H1 (cell line): ENCODE data around the gene ZNF593. TPM values are rescaled to one million over a fixed set of nuclear protein-coding genes. Genes with fewer than 3 reads are reported as not detected.

ENCODE experiments used
- EZH2 ChIP-seq: fragments of 200-600 bp; sonication (generic); IDR thresholded peaks from 2 replicates; pipeline ENCODE4 v1.7.1; 2012; ENCODE audit warnings: low read depth, mild to moderate bottlenecking, moderate library complexity, low read length, inconsistent platforms; ENCODE audit not compliant: severe bottlenecking
- GTF2F1 ChIP-seq: IDR thresholded peaks from 2 replicates; pipeline ENCODE4 v1.6.1; 2012; ENCODE audit warnings: low read depth, low read length, improper control_type of control experiment, borderline replicate concordance
- POLR2AphosphoS5 ChIP-seq: IDR thresholded peaks from 2 replicates; pipeline ENCODE4 v1.6.1; 2011; ENCODE audit warnings: low read depth, low read length
- SP2 ChIP-seq: IDR thresholded peaks from 2 replicates; pipeline ENCODE4 v1.6.1; 2012; ENCODE audit warnings: mild to moderate bottlenecking, low read length, inconsistent platforms
- TEAD4 ChIP-seq: IDR thresholded peaks from 2 replicates; pipeline ENCODE4 v1.6.1; 2012; ENCODE audit warnings: low read depth, low read length, inconsistent platforms, mixed read lengths
- polyA plus RNA-seq, 7 experiments: library from polyadenylated mRNA; depleted of rRNA in 3 of 7; stranded (reverse) in 5 of 7; unstranded in 2 of 7; fragments of >200 nt in 5 of 7; fragments of 200-250 nt in 2 of 7; gene quantifications; 1 replicate in 5 of 7; 2 replicates in 1 of 7; 4 replicates in 1 of 7; pipeline versions ENCODE4 v1.2.1 to v1.2.3, GENCODE V29; 2011 to 2013; ENCODE audit warnings: missing spikeins in 2 of 7, mixed read lengths in 2 of 7
- total RNA-seq: library from RNA; stranded (reverse); fragmentation: NEBNext Ultra II Directional; extraction: Animal tissue kit (Norgen Biotek cat#: 25700); gene quantifications from 2 replicates; pipeline ENCODE4 v1.2.1, GENCODE V29; 2021

Gene ZNF593
- total and polyA plus RNA-seq, 2 of the 8 experiments (the other 6 are each of a cell fraction or from before 2014, with no cell fraction given): 38.2 to 68.0 TPM

DNA sequence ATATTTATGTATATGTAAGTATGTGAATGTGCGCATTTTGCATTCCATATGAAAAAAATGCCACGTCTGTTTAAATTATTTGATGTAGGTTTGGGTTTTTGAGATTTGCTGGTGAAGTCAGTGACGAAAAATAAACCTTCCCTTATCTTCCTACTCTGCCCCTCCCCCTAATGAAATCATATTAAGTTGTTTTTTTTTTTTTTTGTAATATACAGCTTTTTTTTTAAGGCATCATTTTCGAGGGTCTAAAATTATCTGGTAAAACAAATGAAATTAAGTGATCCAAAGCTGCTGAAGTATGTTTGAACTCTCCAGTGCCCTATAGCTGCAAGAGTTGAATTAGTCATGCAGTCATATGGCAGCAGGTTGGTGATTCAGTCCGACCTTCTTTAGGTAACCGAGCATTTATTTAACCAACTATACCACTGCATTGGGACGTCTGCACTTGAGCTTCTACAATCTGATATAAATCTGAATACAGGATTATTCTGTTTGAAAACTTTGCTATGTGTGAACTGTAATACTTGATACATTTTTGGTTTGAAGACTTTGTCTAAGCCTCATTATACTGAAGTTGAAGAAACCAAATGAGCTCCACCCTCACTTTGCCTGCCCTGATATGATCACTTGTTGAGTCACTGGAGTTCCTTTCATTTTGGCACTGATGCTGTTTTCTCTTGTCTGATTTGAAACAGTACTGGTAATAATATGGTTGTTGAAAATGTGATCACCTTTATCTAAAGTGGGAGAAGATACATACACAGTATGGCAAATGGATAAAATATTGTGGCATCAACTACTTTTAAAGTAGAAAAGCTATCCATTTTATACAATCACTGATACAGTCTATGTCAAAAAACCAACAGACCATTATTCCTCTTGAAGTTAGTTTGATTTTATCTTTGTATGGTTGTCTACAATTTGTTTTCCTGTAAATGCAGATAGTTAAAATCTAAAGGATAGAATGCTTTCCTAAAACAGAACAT lies 46.4 kb upstream of the ZNF593 start (continued):
- TF ChIP-seq SP2 (no peak), GTF2F1 (no peak), TEAD4 (no peak), POLR2AphosphoS5 (no peak), EZH2 (no peak)
